HG03457 (cell line): ENCODE results near the gene PLEKHM1.
A peak's percentile ranks its signal among the peaks of the same experiment; 100 is the strongest.
"Not testable (repeated sequence)": the region's sequence is repeated elsewhere in the genome, so short reads cannot be mapped to it uniquely, and the experiment has no call there.

Source experiments
- ATAC-seq: cut with Tn5 transposase; IDR thresholded peaks from one replicate; pipeline ENCODE4 v1.9.1; 2021; ENCODE audit warnings: moderate number of reproducible peaks; ENCODE audit not compliant: unreplicated experiment

Gene PLEKHM1

DNA sequence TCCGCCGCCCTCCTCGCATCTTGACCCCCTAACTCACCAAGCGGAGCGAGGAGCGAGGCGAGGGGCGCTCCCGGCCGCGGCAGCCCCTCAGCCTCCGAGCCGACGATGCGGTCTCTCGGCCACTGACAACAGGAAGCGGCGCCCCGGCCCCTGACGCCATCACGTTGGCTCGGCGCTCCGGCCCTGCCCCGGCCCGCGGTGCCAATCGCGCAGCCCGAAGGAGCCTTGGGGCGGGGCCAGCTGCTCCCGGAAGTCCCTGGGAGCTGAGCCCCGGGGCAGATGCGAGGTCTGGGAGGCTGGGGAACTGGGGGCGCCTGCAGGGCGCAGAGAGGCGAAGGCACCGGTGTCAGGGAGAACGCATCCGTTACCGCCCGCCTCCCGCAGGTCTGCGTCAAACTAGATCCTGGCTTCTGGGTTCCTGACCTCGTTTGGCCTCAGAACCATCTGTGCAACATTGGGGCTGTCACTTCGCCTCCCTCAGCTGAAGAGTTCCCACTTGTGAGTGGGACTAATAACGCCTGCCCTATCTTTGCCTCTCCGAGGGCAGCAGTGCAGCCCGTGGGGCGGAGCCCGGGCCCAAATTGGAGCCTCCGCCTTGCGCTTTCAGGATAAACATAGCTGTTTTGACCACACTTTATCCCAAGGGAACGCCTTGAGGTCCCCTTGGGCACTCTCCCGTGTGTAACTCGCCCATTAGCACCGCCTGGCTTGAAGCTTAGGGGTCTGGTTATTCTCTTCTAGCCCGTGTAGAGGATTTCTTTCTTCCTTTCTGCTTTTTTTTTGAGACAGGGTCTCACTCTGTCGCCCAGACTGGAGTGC, at the start of gene PLEKHM1:
Gene PLEKHM1, minus strand, starts transcription at position 107 of the 819 bp plus-strand sequence. CDS start 8,237 bp downstream, outside the sequence.
- peak; percentile 85 for ATAC-seq

DNA sequence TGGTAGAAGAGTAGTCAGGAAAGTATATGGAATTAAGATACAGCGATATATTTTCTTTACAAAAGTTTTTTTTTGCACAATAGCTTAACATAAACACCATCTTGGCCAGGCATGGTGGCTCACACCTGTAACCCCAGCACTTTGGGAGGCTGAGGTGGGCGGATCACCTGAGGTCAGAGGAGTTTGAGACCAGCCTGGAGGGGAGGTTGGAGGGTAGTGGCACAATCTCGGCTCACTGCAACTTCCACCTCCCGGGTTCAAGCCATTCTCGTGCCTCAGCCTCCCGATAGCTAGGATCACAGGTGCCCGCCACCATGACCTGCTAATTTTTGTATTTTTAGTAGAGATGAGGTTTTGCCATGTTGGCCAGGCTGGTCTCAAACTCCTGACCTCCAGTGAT, 47.6 kb upstream of the PLEKHM1 start:
- not testable (repeated sequence) for ATAC-seq

DNA sequence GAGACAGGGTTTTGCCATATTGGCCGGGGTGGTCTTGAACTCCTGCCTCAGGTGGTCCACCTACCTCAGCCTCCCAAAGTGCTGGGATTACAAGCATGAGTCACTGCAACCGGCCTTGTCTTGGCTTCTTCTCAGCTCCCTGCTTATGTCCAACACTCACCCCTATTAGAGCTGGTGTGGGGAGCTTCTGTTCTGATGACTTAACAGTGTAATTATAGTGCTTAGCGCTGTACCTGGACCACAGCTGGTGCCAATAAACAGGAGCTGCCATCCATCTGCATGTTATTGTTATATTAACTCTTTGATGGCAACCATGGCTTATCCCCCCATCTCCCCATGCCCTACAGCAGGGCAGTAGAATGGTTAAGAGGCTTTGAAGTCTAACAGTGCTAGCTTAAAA, 15.6 kb upstream of the PLEKHM1 start:
- ATAC-seq, result not testable (repeated sequence)

DNA sequence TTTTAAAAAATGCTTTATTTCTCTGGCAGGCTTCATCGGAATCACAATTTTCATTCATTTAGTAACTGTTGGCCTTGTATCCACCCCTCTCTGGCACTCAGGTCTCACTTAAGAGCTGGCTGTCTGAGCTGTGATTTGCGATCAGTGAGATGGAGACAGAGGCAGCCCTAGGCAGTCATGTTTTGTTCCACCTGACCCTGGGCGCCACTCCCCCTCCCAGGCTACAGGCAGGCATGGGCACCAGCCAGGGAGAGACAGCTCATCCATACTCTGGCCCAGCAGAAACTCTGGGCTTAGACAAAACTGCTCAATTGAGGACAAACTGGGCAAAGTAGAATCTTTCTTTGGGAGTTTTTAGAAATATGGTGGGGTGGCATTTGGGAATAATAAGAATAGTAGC, 14.7 kb upstream of the PLEKHM1 start:
- ATAC-seq, result not testable (repeated sequence)

DNA sequence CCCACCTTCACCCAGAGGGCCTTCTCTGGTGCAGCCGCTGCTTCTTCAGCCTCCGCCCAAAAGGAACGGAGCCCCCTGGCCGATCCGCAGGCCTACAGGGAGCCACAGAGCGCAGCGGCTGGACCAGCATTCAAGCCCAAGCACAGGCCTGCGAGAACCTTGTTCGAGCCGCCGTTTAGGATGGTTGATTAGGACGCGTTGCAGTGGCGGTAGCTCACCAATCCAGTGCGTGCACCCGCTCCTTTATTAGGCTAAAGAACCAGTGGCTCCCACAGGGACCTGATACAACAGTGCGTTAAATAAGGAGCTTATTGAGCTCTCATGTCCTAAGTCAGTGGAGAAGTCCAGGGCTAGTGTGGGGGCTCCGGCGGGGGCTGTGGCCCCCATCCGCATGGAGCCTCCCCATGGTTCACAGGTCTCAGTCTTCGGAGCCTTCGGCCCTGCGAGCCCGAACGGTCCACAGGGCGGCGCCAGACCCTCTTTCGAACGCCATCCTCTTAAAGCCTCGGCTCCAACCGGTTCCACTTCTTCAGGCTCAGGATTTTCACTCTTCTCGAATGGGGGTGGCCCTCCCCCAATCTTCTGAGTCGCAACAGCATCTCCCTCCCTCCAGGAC, 10.7 kb upstream of the PLEKHM1 start:
- not testable (repeated sequence) for ATAC-seq

DNA sequence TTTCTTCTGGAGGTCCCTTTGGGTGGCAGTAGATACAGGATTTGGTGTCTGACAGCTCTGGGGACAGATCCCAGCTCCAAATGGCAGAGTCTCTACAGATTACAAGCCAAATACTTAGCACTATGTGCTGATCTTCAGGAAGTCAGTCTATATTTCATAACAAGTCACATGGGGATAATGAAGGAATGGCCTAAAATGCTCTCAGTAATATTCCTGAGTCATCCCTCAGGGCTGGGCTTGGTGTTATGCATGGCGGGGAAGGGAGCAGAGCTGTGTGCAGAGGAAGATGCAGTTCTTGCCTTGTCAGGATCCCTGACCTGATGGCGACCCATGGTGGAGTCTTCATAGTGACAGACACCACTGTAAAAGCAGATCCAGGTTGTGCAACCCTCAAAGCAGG, 10.0 kb upstream of the PLEKHM1 start:
- ATAC-seq, result not testable (repeated sequence)

DNA sequence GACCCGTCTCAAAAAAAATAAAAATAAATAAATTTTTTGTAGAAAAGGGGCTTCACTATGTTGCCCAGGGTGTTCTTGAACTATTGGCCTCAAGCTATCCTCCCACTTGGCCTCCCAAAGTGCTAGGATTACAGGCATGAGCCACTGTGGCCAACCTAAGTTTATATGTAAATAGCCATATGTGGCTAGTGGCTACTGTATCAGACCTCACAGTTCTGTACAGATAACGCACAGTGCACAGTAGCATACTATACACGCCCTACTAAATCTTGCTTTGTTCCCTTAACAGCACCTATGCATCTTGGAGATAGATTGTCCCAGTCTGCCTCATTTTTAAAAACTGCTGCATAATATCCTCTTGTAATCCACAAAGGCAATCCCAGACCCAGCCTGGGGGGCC, 8.7 kb upstream of the PLEKHM1 start:
- ATAC-seq, result not testable (repeated sequence)

DNA sequence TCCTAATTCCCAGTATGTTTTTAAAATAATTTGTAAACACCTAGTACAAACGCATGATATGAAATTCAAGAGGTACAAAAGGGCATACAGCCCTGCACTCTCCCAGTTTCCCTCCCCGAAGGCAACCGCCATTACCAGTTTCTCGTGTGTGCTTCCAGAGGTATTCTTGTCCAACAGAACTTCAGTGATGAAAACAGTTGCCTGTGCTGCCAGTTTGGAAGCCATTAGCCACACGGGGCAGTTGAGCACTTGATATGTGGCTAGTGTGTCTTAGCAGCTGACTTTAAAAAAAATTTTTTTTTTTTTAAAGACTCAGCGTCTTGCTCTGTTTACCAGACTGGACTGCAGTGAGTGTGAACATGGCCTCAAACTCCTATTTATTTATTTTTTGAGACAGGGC, 7.9 kb upstream of the PLEKHM1 start:
- ATAC-seq, result not testable (repeated sequence)

DNA sequence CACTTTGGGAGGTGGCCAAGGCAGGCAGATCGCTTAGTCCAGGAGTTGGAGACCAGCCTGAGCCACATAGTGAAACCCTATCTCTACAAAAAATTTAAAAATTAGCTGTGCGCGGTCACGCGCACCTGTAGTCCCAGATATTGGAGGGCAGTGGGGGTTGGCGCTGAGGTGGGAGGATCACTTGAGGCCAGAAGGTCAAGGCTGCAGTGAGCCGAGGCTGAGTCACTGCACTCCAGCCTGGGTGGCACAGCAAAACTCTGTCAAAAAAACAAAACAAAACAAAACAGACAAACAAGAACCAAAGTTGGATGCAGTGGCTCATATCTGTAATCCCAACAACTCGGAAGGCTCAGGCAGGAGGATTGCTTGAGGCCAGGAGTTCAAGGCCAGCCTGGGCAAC, 6.9 kb upstream of the PLEKHM1 start:
- not testable (repeated sequence) for ATAC-seq

DNA sequence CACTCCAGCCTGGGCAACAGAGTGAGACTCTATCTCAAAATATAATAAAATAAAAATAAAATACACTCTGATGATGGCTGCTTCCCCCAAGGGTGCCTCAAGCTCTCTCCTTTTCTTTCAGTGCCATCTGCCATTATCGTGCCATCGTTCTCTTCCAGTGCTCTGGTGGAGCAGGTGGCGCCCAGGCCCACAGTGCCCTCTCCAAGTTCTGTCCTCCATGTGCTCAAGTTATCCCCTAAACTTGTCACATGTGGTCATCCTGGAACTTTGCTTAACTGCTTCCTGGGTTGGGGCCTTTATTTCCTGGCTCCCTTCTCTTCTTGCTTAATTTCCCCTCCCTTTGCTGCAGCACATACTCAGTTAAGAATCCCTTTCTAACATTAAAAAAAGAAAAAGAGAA, 6.0 kb upstream of the PLEKHM1 start:
- ATAC-seq, result not testable (repeated sequence)

DNA sequence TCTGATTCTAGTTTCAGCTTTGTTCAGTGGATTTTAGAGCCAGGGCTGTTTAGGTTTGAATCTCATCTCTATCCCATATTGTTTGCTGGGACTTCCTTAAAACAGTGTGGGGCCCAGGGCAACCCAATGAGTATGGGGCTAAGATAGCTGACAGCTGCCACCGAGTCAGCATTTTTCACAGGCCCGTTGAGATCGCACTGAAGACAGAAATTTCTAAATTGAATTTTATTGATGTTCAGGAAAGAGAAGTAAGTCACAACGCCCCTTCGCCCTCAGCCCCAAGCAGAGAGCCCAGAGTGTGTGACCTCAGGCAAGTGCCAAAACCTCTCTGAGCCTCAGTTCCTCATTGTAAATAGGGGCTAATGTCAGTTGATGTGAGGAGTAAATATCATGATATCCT, 4.0 kb upstream of the PLEKHM1 start:
- not testable (repeated sequence) for ATAC-seq

DNA sequence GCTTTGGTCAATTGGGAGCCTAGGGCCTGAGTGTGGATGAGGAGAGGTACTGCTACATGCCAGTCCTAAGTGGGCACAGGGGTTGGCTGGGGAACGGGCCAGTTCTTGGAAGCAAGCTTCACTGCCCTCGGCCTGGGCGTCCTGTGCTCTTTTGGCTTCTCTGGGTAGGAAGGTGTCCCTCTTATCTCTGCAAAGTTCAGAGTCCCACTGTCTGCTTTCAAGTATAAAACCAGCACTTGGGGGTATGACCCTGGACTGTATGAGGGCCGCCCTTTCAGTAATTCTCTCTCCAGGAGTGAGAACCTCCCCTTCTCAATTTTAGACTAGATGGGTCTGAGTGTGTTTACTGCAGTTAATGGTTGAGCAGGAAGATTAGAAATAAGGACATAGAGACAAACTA, 1.6 kb upstream of the PLEKHM1 start:
- not testable (repeated sequence) for ATAC-seq

DNA sequence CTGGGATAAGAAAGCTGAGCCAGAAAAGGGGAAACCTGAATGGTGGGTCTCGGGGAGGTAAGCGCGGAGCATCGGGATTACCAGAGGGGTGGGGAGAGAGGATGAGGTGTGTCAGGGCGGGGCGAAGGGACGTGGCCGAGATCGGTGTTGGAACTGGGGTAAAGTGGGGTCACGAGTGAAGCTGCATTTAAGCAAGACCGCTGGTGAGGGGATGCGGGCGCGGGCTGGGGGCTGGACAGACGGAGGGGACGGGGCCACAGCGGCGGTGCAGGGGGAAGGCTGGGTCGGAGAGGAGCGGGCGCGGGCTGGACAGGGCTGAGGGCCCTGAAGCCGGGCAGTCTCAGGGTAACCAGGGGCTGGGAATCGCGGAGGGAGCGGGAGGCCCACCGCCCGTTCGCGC, 323 bp downstream of the PLEKHM1 start:
- peak; percentile 15 for ATAC-seq

DNA sequence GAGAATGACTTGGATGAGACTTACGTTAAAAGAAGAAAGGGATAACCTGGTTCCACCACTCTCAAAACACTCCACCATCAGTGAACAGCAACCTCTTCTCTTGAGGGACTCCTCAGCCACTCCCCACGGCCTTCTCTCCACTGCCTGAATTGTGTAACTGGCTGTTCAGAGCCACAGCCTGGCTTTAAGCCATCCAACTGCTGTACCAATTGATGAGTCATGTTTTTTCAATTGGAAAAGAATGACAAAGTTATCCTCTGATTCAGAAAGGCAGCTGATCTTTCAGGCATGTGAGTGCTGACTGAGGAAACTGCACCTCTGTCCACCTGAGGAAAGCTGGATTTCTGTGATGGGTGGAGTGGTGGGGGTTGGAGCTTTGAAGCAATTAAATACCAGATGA, 2.8 kb downstream of the PLEKHM1 start:
- ATAC-seq, result not testable (repeated sequence)

DNA sequence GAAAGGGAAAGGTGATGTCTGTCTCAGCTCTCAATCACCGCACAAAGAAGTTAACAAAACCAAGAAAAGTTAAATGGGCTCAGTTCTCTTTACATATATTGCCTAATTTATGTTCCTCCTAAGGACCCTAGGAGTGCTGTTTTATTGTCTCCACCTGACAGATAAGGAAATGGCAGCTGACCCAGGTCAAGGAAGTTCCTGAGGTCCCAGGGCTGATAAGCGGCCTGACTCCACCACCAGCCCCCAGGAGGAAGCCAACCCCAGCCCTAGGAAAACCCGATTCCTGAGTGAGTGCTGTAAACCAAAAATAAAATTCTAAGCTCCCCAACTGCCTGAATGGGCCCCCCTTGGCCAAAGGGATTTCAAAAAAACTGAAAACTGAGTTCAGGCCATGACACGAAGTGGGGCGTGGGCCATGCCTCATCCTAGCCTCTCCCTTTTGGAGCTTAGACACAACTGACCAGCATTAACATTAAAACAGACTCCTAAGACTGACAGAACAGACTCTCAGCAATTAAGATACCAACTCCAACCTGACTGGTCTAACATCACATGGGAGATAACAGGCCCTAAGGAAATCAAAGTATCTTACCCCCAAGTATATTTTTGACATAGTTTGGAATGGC, 6.8 kb downstream of the PLEKHM1 start:
- not testable (repeated sequence) for ATAC-seq

DNA sequence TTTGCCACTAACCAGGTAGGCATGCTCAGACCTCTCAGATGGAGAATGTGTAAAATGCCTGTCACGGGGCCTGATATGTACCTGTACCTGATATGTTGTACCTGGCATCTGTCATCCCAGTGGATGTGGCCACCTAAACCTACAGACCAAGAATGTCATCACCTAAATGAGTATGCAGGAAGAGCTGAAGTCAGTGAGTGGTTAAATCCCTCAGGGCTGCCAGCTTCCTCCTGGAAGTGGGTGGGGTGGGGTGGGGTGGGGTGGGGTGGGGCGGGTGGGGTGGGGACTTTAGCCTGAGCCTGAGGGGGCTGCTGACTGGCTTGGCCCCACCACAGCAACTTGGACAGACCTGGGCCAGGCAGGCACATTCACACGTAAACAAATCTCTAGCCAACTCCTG, 7.3 kb downstream of the PLEKHM1 start:
- ATAC-seq, result not testable (repeated sequence)

DNA sequence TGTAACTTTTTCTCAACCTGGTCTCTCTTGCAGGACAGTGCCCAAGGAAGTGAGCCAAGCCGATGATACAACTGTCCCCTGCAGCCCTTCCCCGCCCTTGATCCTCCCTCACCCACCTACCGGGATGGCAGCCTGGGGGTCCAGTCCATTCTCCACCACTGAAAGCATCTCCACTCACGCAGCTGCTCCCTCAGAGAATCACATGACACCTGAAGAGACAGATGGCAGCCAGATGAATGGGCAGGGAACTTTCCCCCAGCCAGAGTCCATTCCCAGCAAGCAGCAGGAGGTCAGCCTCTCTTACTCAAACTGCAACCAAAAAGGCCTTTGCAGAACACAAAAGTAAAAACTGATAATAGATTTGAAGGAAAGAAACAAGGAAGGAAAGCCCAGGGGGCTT, 8.2 kb downstream of the PLEKHM1 start:
- not testable (repeated sequence) for ATAC-seq

DNA sequence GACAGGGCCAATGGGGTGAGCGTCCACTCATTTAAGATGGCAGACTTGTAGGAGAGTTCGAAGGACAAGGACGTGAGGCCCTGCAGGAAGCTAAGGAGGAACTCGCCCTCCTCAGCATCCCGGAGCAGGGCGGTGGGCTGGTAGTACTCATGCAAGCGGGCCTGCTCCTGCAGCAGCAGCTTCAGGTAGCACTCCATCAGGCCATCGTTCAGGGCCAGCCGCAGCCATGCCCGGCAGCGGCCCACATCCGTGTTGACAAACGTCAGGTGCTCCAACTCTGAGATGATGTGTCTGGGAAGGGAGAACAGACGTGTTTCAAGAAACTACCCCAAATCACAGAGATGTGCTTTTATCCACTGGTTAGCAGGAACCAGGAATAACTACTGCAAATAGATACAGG, 15.1 kb downstream of the PLEKHM1 start:
- not testable (repeated sequence) for ATAC-seq

DNA sequence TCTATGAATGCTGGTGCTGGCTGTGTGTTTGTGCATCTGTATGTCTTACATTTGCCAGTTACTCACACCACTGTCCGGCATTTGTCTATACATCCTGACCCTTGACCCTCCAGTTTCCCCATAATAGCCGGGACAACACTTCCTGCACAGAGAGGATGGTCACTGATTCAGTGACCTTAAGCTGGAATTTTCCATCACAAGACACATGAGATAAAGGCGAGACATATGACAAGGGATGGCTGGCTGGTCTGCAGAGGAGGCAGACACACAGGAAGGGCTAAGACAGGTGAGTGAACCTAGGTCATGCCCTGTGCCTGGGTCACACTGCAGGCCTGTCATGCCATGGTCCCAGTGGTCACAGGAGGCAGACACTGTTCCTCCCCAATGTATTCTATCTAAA, 18.3 kb downstream of the PLEKHM1 start:
- ATAC-seq, result not testable (repeated sequence)

DNA sequence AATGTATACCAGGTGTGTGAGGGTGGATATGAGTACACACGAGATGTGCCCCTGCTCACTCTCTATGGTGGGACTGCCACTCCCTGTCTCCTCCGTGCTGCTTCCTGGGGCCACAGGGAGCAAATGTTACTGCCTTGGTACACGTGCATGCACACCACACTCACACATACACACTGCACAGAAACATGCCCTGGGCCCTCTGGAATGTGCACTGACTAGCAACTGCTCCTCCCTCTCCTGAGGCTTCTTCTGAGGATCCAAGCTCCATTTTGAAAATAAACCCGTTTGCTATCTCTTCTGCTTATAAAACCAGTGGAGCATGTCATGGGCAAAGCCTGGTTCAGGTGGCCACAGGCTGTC, 21.3 kb downstream of the PLEKHM1 start:
- ATAC-seq, result not testable (repeated sequence)

DNA sequence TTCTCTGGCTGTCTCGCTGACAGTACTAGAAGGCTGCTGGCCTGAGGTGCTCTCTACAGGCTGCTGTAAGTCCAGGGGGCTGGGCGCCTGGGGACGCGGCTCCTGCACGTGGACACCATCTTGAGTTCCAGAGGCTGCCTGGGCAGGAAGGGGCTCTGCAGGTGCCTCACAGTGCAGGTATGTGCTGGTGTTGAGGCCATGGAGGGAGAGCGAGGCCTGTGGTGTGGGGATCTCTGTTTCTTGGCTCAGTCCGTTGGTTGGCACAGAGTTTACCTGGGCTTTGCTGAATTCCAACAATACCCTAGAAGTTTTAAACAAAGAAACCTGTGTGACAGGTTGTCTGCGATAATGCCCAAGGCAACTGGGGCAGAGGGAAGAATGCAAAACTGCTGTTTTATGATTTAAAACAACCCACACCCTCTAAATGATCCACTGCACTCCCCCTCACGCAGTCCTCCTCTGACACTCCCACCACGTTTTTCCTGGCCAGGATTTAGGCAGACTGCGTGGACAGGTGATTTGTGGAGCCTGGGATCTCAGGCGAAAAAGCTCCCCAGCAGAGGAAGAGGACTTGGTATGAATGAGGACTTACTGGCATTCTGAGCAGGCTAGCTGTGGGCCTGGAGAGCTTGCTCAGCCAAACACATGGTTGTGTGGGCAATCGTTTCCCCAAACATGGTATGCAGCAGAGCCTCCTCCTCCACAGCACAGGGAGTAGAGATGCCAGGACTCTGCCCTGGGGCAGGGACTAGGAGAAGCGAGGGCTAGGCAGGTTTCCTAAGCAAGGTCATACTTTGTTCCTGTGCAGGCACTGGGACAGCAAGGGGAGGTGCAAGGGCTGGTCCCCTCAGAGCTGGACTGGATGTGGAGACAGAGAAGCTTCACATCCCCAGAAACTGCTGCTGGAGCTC, 22.0 kb downstream of the PLEKHM1 start:
- not testable (repeated sequence) for ATAC-seq
